WTC11 (cell line): ENCODE data around the gene AP1S1.

Experiments used
- CTCF ChIP-seq: fragments of 200-600 bp; IDR thresholded peaks from 2 replicates; pipeline ENCODE4 v1.8.0; 2022; ENCODE audit warnings: antibody characterized with exemption
- FOXP4 ChIP-seq: sonication (generic); formaldehyde crosslinking; IDR thresholded peaks from 2 replicates; pipeline ENCODE4 v1.8.0; 2022; ENCODE audit warnings: mild to moderate bottlenecking, missing genetic modification reagents
- JUN ChIP-seq: sonication (generic); formaldehyde crosslinking; IDR thresholded peaks from 2 replicates; pipeline ENCODE4 v1.8.0; 2023; ENCODE audit warnings: mild to moderate bottlenecking, missing genetic modification reagents
- SMAD3 ChIP-seq: sonication (generic); formaldehyde crosslinking; IDR thresholded peaks from 2 replicates; pipeline ENCODE4 v1.8.0; 2022; ENCODE audit warnings: missing genetic modification reagents, mild to moderate bottlenecking, borderline replicate concordance
- ZNF121 ChIP-seq: sonication (generic); formaldehyde crosslinking; IDR thresholded peaks from 2 replicates; pipeline ENCODE4 v1.8.0; 2023; ENCODE audit warnings: missing genetic modification reagents

DNA sequence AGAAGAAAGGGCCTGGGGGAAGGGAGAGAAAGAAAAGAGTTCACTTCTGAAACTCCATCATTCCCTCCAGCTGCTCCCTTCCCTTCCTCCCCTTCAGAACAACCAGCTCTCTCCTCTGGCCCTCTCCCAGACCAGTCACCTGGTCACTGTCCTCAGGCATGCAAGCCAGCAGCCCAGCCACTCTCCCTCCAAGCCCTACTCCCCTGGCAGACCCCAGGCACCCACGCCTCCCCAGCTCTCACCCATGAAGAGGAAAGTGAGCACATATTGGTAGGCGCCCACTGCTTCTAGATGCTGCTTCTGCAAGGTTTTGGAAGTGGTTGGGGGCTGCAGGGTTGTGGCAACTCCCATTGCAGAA, 46.2 kb downstream of the AP1S1 start:
- TF ChIP-seq FOXP4 (CRISPR knock-in tag) (no peak), JUN (CRISPR knock-in tag) (no peak), SMAD3 (CRISPR knock-in tag) (no peak), CTCF (no peak), ZNF121 (CRISPR knock-in tag) (no peak)
